ENCODE results near the gene KIRREL3.

DNA sequence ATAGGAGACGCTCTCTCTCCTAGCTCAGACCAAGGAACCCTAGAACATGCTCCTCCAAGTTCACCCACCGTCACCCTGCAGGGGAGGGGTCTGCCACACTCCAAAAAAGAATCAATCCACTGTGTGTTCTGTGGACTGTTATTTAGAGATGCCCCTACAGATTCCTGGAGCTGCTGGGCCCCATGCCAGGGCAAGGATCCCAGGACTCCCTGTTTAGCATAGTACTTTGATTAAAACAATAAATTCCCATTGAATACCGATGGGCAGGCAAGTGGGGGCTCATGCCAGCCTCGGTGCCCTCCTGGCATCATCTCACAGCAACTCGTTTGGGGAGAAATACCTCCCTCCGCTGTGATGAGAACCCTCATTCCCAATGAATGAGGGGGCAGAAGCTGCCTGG, 397.6 kb downstream of the KIRREL3 start:
- no peak for TF ChIP-seq CTCF (IDR thresholded peaks at IDR 0.05; ENCODE audit: insufficient read depth, low read length)
- no peak for TF ChIP-seq POLR2AphosphoS5 (IDR thresholded peaks at IDR 0.05; ENCODE audit: low read depth)

Data from HL-60 (cell line).